Bronchial epithelial cell (primary cell): ENCODE measurements around the gene SGK1. TPM values are rescaled to one million over a fixed set of nuclear protein-coding genes. Genes with fewer than 3 reads are reported as not detected.
"Not testable (repeated sequence)": the region's sequence is repeated elsewhere in the genome, so short reads cannot be mapped to it uniquely, and the experiment has no call there.

Source experiments
- DNase-seq: peaks from one replicate; pipeline ENCODE4 v3.0.0-alpha.2; 2010; ENCODE audit warnings: low read depth
- FAIRE-seq: peaks from 2 replicates; lab custom pipeline; 2011; peaks lifted over from hg19 to GRCh38; lab: Jason Lieb, UNC
- H3K27me3 ChIP-seq: 2 replicates; pipeline ENCODE4 v1.5.1; 2011; ENCODE audit warnings: low read length; ENCODE audit not compliant: control insufficient read depth, insufficient read depth
- H3K36me3 ChIP-seq: 2 replicates; pipeline ENCODE4 v1.5.1; 2011; ENCODE audit warnings: low read length; ENCODE audit not compliant: control insufficient read depth, insufficient read depth
- H3K4me3 ChIP-seq: 2 replicates; pipeline ENCODE4 v1.5.1; 2011; ENCODE audit warnings: mild to moderate bottlenecking, low read depth, low read length, control low read depth
- CTCF ChIP-seq: IDR thresholded peaks from 2 replicates; pipeline ENCODE4 v1.5.1; 2011; ENCODE audit warnings: mild to moderate bottlenecking, moderate library complexity, low read length, control low read depth, inconsistent platforms; ENCODE audit not compliant: insufficient read depth, severe bottlenecking
- total RNA-seq: library from RNA; depleted of rRNA; stranded (reverse); fragments of >200 nt; gene quantifications from 2 replicates; pipeline ENCODE4 v1.2.1, GENCODE V29; 2014

SGK1 gene
- total RNA-seq, 1 donor from 2014 or later: 13.4 TPM

GRCh38 chr6:134199848-134200606 lies 117.9 kb downstream of the SGK1 start:
- FAIRE-seq (no peak), DNase-seq (no peak)
- no peak for TF ChIP-seq CTCF
- no peaks in the 10 kb centered on the region for H3K27me3 ChIP-seq
- no peaks in the 10 kb centered on the region for H3K36me3 ChIP-seq
- H3K4me3 ChIP-seq: no peak overlapping the region

DNA sequence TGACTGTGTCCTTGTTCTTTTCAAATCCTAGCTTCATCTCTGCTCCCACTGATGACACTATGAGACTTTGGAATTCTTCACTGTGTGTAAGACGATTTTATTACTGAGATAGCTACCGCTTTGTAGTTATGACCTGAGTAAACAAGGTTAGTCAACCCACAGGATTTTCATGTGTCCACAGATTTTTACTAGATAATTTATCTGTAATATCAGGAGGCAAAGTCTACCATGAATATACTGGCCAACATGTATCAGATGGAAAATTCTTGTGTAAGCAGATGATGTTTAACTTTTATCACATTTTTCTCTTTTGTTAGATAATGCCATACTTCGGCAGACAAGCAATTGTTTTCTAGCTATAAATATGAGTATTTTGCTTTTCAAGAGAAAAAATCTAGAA lies 119.8 kb downstream of the SGK1 start:
- no peak for TF ChIP-seq CTCF
- no peak for DNase-seq
- Histone ChIP-seq H3K36me3 (no peaks in the 10 kb centered on the region), H3K27me3 (no peaks in the 10 kb centered on the region), H3K4me3 (no peak overlapping the region)
- no peak for FAIRE-seq

DNA sequence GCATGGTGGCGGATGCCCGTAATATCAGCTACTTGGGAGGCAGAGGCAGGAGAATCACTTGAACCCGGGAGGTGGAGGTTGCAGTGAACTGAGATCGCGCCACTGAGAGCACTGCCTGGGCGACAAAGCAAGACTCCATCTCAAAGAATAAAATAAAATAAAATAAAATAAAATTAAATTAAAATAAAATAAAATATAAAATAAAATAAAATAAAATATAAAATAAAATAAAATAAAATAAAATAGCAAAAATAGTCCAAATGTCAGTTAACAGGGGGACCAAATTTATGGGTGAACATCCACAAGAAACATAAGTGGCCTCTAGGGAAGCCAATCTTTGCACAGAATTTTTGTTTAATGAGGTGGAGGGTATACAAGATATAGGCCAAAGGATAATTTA lies 120.2 kb downstream of the SGK1 start:
- FAIRE-seq, H3K27me3 ChIP-seq, DNase-seq, H3K4me3 ChIP-seq, H3K36me3 ChIP-seq: not testable (repeated sequence)

DNA sequence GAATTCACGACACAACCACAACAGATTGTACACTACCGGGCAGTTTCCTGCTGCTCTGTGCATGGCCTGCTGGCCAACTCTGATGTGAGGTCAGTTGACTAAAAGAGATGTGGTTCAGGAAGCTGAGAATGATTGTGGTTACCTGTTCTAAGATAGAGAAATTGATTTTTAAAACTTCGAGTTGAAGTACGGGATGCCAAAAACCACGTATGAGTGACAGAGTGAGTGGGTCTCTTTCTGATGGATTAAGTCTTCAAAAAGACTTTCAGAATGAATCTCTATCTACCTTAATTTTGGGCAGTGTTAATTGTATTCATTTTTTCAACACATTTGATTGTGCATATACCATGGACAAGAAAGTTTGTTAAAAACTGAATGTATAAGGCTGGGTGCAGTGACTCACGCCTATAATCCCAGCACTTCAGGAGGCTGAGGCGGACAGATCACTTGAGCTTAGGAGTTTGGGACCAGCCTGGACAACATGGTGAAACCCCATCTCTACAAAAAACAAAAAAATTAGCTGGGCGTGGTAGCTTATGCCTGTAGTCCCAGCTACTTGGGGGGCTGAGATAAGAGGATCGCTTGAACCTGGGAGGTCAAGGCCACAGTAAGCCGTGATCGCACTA lies 121.2 kb downstream of the SGK1 start:
- DNase-seq (no peak), FAIRE-seq (no peak)
- no peak overlapping the region for H3K4me3 ChIP-seq
- no peaks in the 10 kb centered on the region for H3K27me3 ChIP-seq
- H3K36me3 ChIP-seq: no peaks in the 10 kb centered on the region
- no peak for TF ChIP-seq CTCF

DNA sequence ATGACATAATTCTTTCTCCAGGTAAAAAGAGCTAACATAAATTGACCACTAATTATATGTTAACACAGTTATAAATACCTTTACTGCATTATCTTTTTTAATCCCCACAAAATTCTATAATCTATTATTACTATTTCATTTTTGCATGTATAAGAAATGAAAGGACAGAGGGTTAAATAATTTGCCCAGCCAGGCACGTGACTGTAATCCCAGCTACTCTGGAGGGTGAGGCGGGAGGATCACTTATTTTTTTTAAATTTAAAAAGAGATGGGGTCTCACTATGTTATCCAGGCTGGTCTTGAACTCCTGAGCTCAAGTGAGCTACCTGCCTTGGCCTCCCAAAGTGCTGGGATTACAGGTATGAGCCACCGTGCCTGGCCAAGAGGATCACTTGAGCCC lies 121.9 kb downstream of the SGK1 start:
- TF ChIP-seq CTCF: no peak
- Histone ChIP-seq H3K4me3 (no peak overlapping the region), H3K27me3 (no peaks in the 10 kb centered on the region), H3K36me3 (no peaks in the 10 kb centered on the region)
- no peak for DNase-seq
- no peak for FAIRE-seq

- H3K36me3 ChIP-seq: no peaks in the 10 kb centered on the region
- DNase-seq (no peak), FAIRE-seq (no peak)
- no peaks in the 10 kb centered on the region for H3K27me3 ChIP-seq
- TF ChIP-seq CTCF: no peak
- H3K4me3 ChIP-seq: no peak overlapping the region
Measured at GRCh38 chr6:134195164-134195906, 122.6 kb downstream of the SGK1 start.
